Erythroblast (primary cell): ENCODE results near the gene BIN1.

Experiments
- GATA1 ChIP-seq: IDR thresholded peaks from 2 replicates; pipeline ENCODE4 v1.6.1; 2011; ENCODE audit warnings: low read depth, mild to moderate bottlenecking, control low read depth, low read length, moderate library complexity
- POLR2A ChIP-seq: IDR thresholded peaks from 2 replicates; pipeline ENCODE4 v1.6.1; 2011; ENCODE audit warnings: mild to moderate bottlenecking, low read length

DNA sequence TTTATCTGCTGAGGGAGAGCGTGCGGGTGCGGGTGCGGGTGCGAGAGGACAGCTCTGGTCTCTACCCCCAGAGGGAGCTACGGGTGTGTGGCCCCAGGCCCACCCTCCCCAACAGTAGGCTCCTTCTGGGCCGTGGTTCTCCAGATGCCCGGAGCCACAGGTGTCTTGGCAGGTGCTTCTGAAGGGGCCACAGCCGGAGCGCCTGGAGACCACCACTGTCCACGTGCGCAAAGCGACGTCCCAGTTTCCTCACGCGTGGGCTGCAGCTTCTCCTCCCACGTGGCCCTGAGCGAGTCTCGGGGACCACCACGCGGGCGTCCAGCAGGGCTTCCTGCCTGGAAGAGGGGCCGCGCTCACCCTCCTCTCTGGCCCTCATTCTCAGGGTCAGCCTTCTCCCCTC is 90.6 kb downstream of the BIN1 start:
- no peak for TF ChIP-seq POLR2A
- no peak for TF ChIP-seq GATA1
